Activated CD4-positive, alpha-beta T cell treated with anti-CD3 and anti-CD28 coated beads, Interleukin-2, amount 50 U/mL, for 24 hours (primary cell): ENCODE results near the gene MT1F.

ENCODE experiments used
- DNase-seq, 2 donors: peaks; one replicate each; pipeline ENCODE4 v3.0.0-alpha.2; 2020; ENCODE audit warnings: low read depth in 1 of 2, low spot score in 1 of 2

Gene MT1F

GRCh38 chr16:56691885-56692284 lies 34.1 kb downstream of the MT1F start:
- DNase-seq: no peak

- DNase-seq: no peak
Observed at GRCh38 chr16:56695246-56695645, 37.5 kb downstream of the MT1F start.

- no peak for DNase-seq
Observed at GRCh38 chr16:56697456-56698155, 39.8 kb downstream of the MT1F start.

- no peak for DNase-seq
Observed at GRCh38 chr16:56700195-56700594, 42.4 kb downstream of the MT1F start.

DNA sequence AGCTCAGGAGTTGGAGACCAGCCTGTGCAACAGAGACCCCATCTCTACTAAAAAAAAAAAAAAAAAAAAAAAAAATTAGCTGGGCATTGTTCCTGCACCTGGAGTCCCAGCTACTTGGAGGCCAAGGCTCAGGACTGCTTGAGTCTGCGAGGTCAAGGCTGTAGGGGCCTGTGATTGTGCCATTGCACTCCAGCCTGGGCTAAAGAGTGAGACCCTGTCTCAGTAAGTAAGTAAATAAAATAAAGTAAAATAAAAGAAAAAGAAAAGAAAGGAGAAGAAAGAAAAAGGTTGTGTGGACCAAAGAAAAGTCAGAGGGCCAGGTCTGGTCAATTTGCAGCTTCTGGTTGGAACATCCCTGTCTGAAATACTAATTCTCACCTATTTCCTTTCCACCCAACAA lies 42.9 kb downstream of the MT1F start:
- no peak for DNase-seq

GRCh38 chr16:56701534-56701933 lies 43.8 kb downstream of the MT1F start:
- DNase-seq: no peak

- no peak for DNase-seq
Observed at GRCh38 chr16:56702836-56703235, 45.1 kb downstream of the MT1F start.
